Epithelial cell of proximal tubule (primary cell): Measurements from ENCODE around the gene PIK3CA. TPM values are rescaled to one million over a fixed set of nuclear protein-coding genes. Genes with fewer than 3 reads are reported as not detected.
"Not testable (repeated sequence)": the region's sequence is repeated elsewhere in the genome, so short reads cannot be mapped to it uniquely, and the experiment has no call there.

ENCODE experiments used
- DNase-seq: peaks from one replicate; pipeline ENCODE4 v3.0.0-alpha.2; 2011; ENCODE audit warnings: low read depth
- H3K4me3 ChIP-seq: 2 replicates; pipeline ENCODE4 v1.5.1; 2011; ENCODE audit warnings: low read depth, mild to moderate bottlenecking, low read length
- total RNA-seq: library from RNA; depleted of rRNA; stranded (reverse); fragments of >200 nt; gene quantifications from 2 replicates; pipeline ENCODE4 v1.2.3, GENCODE V29; 2015
- TF ChIP-seq, protein P1 (sequence below): conservative IDR thresholded peaks from 2 replicates; pipeline ENCODE4 v1.5.1; 2012; ENCODE audit warnings: low read depth, mild to moderate bottlenecking, low read length

Gene PIK3CA
- total RNA-seq, 1 donor from 2014 or later, result 11.7 TPM

DNA sequence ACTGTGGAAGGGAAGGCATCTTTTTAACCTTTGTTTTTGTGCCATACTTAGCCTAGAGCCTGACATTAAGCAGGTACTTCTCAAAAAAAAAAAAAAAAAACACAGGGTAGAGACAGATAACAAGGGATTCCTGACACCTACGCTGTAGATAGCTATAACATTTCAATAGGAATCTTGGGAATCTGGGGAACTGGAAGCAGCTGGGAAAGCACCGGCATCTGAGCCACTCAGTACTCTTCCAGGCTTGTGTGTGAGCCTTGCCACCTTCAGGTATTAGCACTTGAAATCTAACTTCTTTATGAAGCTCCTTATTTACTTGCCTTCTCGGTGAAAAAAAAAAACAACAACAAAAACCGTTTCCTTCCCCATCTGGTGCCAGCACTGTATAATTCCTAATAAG is 46.8 kb downstream of the PIK3CA start:
- no peak overlapping the region for H3K4me3 ChIP-seq
- no peak for DNase-seq
- TF ChIP-seq, protein P1, sequence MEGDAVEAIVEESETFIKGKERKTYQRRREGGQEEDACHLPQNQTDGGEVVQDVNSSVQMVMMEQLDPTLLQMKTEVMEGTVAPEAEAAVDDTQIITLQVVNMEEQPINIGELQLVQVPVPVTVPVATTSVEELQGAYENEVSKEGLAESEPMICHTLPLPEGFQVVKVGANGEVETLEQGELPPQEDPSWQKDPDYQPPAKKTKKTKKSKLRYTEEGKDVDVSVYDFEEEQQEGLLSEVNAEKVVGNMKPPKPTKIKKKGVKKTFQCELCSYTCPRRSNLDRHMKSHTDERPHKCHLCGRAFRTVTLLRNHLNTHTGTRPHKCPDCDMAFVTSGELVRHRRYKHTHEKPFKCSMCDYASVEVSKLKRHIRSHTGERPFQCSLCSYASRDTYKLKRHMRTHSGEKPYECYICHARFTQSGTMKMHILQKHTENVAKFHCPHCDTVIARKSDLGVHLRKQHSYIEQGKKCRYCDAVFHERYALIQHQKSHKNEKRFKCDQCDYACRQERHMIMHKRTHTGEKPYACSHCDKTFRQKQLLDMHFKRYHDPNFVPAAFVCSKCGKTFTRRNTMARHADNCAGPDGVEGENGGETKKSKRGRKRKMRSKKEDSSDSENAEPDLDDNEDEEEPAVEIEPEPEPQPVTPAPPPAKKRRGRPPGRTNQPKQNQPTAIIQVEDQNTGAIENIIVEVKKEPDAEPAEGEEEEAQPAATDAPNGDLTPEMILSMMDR, result no peak

DNA sequence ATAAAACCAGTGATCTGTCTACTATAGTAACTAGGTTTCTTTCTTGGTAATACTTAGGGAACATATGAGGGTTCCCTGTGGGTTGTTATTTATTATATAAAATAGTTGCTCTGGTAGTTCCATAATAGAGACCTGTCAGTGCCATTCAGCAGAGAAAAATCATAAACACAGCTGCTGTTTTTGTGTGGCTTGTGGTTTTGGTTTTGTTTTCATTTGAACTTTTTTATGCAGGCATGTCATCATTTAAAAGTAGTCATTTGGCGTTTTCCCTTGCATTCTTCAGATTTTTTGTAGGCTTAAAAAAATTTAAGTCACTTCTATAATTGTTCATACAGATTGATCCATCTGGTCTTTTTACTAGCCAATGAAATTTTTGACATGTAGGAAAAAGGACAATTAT is 47.9 kb downstream of the PIK3CA start:
- H3K4me3 ChIP-seq, result no peak overlapping the region
- TF ChIP-seq, protein P1, result no peak
- DNase-seq, result no peak

DNA sequence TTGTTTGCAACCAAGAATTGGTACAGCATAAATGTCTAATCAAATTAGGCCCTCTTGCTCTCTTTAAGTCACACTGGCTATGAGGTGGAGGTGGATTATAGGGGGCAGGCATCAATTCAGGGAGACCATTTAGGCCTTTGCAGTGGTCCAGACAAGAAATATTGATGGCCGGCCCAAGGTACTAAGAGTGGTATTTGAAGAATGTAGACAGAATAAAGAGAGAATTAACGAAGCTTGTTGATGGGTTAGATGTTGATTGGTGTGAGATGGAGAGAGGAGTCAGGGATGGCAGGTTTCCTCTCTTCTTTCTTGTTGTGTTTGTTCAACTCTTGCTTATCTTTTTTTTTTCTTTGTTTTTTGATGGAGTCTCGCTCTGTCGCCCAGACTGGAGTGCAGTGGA is 48.5 kb downstream of the PIK3CA start:
- TF ChIP-seq, protein P1, result no peak
- DNase-seq, result no peak
- no peak overlapping the region for H3K4me3 ChIP-seq

DNA sequence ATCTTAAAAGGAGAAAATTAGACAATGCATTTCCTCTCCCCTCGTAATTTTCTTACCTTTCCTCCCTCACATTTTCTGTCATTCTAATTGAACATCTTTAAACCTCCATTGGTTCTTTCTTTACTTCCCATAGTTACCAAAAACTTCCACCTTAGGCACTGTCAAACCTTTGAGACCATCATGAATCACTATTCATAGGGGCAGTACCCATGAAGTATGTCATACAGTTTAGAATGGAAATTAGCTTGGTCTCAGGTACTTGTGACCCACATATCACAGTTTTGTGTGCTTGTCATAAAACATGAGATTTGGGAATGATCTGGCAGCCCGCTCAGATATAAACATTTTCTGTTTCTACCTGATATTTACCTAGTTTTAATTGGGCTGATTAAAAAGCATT is 52.6 kb downstream of the PIK3CA start:
- H3K4me3 ChIP-seq, result no peak overlapping the region
- DNase-seq, result no peak
- TF ChIP-seq, protein P1, result no peak

DNA sequence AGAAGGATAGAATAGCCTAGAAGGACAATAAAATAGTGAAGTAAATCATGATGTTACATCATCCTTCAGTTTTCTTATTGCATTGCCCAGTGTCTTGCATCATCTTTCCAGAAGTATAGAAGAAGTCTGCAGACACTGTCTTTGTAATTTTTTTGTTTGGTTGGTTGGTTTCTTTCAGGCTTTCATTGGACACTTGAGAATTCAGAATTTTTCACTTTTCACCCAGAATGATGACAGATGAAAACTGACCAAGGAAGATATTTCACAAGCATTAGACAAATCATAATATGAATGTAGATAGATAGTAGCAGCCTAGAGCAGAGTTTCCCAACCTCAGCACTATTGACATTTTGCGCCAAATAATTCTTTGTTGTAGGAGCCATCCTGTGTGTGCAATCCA is 67.4 kb downstream of the PIK3CA start:
- H3K4me3 ChIP-seq, result not testable (repeated sequence)

DNA sequence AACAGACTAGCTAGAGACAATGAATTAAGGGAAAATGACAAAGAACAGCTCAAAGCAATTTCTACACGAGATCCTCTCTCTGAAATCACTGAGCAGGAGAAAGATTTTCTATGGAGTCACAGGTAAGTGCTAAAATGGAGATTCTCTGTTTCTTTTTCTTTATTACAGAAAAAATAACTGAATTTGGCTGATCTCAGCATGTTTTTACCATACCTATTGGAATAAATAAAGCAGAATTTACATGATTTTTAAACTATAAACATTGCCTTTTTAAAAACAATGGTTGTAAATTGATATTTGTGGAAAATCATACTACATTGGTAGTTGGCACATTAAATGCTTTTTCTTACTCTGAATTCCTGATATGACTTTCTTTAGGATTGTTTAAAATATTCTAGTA is 70.1 kb downstream of the PIK3CA start:
- not testable (repeated sequence) for H3K4me3 ChIP-seq

More for the DNA sequence above, 67.4 kb downstream of the PIK3CA start:
- DNase-seq, result not testable (repeated sequence)

DNA sequence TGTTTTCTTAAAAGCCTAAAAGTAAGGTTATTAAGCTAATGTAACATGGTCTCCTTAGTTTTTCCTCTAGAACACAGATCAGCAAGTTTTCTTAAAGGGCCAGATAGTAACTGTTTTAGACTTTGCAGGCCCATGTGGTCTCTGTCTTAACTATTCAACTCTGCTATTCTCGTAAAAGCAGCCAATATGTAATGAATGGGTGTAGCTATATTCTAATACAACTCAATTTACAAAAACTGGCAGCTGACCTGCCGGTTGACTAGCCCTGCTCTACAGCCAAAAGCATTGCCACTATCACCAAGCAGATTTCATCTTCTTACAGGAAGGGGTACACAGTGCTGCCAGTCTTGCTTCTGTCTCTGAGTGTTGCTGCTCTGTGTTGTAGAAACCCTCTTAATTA is 75.4 kb downstream of the PIK3CA start:
- no peak for DNase-seq
- no peak overlapping the region for H3K4me3 ChIP-seq
- TF ChIP-seq, protein P1, result no peak

More for the DNA sequence above, 70.1 kb downstream of the PIK3CA start:
- DNase-seq, result not testable (repeated sequence)

DNA sequence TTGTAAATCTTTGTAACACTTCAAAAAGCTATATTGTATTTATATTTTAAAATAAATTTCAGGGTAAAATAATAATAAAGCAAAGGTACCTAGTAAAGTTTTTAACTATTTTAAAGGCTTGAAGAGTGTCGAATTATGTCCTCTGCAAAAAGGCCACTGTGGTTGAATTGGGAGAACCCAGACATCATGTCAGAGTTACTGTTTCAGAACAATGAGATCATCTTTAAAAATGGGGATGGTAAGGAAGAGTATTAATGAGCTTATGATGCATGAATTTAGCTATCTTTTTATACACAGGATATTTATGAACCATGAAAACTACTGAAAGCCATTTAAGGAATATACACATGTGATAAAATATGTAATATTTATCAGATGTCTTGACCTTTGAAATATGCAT is 76.4 kb downstream of the PIK3CA start:
- TF ChIP-seq, protein P1, result no peak
- H3K4me3 ChIP-seq, result no peak overlapping the region
- no peak for DNase-seq
